GM12874 (cell line): Measurements from ENCODE around the gene MAP3K15.

Experiments used
- CTCF ChIP-seq: IDR thresholded peaks from 2 replicates; pipeline ENCODE4 v1.5.1; 2011; ENCODE audit warnings: low read depth, mild to moderate bottlenecking, control low read depth, low read length, moderate library complexity; ENCODE audit not compliant: insufficient read depth

MAP3K15 gene

GRCh38 chrX:19556202-19556601 is 40.9 kb upstream of the MAP3K15 start:
- no peak for TF ChIP-seq CTCF

GRCh38 chrX:19555683-19556082 is 40.4 kb upstream of the MAP3K15 start:
- TF ChIP-seq CTCF: no peak

- no peak for TF ChIP-seq CTCF
These were observed 39.9 kb upstream of the MAP3K15 start for GRCh38 chrX:19555236-19555635.

GRCh38 chrX:19554786-19555185 is 39.5 kb upstream of the MAP3K15 start:
- no peak for TF ChIP-seq CTCF

- TF ChIP-seq CTCF: no peak
These were observed 37.5 kb upstream of the MAP3K15 start for GRCh38 chrX:19552793-19553192.

- TF ChIP-seq CTCF: no peak
These were observed 34.5 kb upstream of the MAP3K15 start for GRCh38 chrX:19549838-19550237.

GRCh38 chrX:19548934-19549333 is 33.6 kb upstream of the MAP3K15 start:
- no peak for TF ChIP-seq CTCF

GRCh38 chrX:19548279-19548678 is 33.0 kb upstream of the MAP3K15 start:
- TF ChIP-seq CTCF: no peak
